Urothelium cell line (cell line): ENCODE measurements around the gene FAM83G.

Experiments
- DNase-seq: peaks from one replicate; pipeline ENCODE4 v3.0.0; 2011; ENCODE audit warnings: low spot score, mixed read lengths
- FAIRE-seq: peaks from 2 replicates; lab custom pipeline; 2011; peaks lifted over from hg19 to GRCh38; lab: Jason Lieb, UNC

FAM83G gene

DNA sequence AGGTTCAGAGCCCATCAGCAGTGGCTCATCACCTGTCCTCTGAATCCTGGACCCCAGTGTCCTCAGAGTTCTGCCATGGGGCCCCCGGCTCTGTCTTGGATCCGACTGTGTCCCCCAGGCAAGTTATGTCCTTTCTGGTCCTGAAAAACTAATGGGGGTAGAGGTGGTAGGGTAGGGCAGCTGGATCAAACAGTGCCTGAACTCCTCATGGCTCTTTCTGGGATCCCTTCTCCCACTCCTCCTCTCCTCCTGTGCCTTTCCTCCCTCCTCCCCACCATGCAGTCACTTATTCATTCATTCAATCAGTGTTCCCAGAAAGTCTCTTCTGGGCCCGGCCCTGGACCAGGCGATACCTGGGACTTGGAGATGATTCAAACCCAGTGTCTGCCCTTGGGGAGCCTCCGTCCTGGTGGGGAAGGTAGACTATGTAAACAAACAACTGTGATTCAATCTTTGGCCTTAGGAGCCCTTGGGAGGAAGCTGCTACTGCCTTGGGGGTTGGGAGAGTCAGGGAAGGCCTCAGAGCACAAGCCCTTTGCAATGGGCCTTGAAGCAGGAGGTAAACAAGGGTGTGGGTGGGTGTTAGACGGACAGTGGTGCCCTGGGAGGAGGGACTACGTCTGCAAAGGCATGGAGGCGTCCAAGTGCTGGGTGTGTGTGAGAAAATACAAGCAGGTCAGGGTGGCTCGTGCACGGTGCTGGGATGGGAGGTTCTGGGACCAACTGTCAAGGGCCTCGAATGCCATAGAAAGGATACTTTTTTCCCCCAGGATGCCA lies 6.4 kb upstream of the FAM83G start:
- FAIRE-seq (no peak), DNase-seq (no peak)

DNA sequence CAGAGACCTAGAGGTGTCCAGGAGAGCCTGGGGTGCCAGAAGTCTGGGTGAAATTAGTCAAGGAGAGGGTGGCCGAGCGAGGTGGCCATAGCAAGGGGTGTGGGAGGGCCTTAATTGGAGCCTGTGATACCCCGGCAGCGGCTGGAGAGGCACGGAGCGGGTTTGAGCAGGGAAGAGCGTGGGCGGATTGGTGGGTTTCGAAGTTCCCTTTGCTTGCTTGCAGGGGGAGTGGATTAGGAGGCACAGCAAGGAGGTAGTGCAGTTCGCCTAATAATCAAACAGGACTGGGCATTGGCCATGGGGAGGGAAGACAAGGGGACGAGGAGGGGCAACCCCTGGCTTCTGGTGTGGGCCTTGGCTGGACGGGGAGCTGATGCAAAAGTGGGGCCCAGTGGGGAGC lies 5.4 kb upstream of the FAM83G start:
- peak; percentile 20 for FAIRE-seq
- no peak for DNase-seq

DNA sequence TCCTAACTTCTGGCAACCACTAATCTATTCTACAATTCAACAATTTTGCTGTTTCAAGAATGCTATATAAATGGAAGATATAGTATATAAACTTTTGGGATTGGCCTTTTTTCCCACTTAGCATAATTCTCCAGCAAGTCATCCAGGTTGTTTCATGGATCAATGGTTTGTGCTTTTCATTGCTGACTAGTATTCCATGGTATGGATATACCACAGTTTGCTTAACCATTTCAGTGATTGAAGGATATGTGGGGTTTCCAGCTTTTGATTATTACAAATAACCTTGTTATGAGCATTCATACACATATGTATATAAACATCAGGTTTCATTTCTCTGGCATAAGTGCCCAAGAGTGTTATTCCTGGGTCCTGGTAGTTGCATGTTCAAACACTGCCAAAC lies 2.1 kb upstream of the FAM83G start:
- no peak for DNase-seq
- FAIRE-seq: no peak

DNA sequence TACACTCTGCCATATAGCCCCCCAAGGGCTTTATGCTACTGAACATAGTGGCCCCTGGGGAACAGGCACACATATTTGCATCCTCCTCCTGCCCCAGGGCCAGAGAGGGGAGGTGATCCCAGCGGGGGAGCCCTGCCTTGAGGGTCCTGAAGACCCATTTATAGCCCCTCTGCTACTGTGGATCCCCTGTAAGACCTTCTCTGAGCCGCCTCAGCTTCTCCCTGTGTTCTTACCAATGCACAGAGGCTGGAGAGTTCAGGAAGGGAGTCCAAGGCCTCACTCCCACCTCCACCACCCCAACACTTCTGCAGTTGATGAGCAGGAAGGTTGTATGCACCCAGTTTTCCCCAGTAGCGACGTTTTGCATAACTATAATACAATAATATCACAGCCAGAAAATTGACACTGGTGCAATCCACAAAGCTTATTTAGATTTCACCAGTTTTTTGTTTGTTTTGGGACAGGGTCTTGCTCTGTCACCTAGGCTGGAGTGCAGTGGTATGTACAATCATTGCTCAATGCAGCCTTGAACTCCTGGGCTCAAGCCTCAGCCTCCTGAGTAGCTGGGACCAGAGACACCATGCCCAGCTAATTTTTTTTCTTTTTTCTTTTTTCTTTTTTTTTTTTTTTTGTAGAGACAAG lies 1.3 kb upstream of the FAM83G start:
- no peak for FAIRE-seq
- DNase-seq: no peak

DNA sequence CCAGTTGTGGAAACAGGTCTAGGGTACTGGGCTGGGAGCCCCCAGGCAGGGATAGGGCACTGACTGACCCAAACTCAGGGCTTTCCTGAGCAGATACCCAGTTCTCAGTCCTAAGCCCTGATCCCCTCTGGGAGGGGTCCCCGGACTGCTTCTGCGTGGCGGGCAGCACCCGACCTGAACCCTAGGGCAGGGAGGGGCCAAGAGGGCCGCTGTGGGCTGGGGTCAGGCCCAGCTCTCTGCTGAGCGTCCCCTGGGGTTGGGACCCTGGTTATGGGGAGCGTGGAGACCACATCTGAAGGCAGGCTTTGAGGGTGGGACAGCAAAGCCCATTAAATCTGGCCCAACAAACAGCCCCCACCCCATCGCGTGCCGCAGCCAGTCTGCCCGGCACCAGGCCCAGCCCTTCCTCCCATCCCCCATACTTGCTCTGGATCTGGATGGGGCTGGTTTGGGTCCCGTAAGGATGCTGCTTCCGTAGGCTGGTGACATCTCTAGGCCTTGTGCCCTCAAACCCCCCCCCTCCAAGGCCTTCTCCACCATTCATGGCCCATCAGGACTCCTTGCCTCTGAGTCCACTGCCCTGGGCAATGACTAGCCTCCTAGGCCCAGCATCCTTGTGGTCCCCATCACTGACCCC lies 691 bp upstream of the FAM83G start:
- DNase-seq (no peak), FAIRE-seq (no peak)

DNA sequence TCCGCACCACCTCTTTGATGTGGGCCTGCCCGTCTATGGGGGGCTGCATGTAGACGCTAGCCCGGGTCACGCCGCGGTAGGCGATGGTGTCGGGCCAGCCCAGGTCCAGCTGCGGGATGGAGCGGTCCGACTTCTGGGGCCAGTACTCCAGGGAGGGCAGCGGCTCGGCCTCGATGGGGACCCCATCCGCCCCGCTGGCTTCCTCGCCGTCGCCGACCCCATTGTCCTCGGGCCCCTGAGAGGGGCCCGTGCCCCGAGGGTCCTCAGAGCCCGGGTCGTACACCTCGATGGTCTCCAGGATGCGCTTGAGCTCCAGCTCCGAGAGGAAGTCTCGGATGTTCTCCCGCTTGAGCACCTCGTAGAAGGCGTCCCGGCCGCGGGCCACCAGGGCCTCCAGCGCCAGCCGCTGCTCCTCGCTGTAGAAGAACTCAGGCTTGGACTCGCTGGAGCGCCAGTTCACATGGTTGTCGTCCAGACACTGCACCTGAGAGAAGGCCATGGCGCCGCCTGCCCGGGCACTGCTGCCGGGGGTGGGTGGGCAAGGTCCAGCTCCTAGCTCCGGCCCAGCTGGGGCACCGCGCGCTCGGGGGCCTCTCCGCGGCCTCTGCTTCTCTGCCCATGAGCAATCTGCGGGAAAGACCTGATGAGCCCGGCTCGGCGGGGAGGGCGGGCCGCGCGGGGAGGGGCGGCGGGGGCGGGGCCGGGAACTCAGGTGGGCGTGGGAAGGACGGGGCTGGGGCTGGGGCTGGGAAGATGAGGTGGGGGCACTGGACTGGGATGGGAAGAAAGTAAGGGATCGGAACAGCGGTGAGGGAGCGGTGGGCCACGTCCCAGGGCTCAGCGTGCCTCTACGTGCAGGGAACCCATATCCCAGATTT lies 782 bp downstream of the FAM83G start:
- FAIRE-seq (no peak), DNase-seq (peak; percentile 82)

DNA sequence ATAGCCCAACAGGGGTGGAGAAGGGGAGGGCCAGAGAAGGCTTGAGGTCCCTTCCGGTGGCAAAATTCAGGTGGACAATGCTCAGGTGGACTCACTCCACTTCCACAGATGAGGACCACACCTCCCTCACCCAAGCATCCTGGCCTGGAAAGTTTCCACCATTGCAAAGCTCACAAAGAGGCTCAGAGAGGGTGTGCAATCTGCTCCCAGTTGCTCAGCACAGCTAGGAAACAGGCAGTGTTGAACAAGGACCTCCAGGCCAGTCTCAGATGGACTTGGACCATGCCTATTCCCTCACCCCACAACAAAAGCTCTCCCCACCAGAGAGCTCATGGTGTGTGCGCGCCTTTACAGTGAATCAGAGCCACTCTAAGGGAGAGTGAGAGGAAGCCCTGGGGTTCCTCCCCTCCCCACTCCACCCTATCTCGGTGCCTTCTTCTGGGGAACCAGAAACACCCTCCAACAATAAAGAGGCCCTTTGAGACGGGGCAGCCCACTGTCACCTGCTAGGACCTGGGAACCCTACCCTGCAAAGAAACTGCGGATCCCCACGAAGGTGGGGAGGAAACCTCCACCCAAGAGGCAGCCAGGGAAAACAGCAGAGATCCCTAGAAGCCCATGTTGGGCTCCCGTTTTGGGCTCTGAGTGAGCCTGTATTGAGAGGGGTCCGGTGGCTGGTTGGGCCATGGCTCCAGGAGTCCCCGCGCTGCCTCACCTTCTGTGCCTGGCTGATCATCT lies 1.6 kb downstream of the FAM83G start:
- DNase-seq (no peak), FAIRE-seq (no peak)

DNA sequence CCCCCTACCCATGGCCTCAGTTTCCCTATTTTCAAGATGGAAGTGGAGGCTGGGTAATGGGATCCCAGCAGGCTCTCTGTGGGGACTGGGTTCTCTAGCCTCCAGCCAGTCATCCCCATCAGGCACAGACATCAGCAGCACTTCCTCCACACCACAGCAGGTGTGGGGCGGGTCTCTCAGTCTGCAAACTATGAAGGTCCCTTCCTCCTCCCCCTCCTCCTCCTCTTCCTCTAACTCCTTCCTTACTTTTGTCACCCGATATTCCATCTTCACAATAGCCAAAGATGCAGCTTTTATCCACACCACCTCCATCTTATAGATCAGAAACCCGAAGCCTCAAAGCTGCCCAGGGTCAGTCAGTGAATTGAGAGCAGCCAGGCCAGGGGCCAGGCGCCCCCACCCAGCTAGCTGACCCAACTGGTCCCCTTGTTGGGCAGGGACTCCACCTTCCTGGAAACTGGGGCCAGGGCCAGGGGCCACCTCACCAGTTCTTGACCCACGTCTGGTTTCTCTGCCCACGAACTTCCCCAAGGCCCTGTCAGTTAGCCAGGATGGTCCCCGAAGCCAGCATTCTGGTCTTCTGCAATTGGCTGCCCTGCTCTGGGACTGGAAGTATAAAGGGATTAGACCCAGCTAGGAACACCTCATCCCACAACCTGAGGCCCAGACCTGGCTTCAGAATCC lies 2.5 kb downstream of the FAM83G start:
- FAIRE-seq (no peak), DNase-seq (no peak)

DNA sequence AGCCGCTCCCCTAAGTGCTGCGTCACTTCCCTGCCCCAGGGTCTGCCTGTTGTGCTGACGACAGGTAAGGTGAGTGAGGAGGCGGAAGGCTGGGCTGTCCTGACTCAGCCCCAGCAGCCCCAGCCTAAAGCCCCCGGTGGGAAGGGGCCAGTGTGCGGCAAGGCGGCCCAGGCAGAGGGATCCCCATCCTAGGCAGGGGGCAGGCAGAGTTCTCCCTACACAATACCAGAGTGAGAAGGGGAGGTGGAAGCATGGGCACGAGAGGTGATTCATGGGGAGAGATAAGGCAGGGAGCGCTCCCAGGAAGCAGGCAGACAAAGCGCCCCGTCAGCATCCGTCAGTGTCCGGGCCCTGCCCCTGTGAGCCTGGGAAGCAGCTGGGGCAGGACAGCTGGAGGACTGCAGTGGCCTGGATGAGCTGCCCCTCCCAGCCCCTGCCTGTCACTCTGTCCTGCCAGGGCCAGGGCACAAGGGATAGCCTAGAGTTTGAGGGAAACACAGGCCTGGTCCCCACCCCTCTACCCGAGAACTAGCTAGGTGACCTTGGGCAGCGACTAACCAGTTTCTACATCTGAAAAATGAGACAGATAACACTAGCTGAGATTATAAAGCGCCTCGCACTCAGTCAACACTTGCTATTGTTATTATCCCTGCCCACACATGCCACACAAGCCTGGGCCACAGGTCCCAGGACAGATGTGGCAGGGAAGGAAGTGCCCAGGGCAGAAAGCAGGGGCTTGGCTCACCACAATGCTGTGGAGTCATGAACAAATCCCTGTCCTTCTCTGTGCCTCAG lies 3.8 kb downstream of the FAM83G start:
- DNase-seq: no peak
- peak; percentile 20 for FAIRE-seq

DNA sequence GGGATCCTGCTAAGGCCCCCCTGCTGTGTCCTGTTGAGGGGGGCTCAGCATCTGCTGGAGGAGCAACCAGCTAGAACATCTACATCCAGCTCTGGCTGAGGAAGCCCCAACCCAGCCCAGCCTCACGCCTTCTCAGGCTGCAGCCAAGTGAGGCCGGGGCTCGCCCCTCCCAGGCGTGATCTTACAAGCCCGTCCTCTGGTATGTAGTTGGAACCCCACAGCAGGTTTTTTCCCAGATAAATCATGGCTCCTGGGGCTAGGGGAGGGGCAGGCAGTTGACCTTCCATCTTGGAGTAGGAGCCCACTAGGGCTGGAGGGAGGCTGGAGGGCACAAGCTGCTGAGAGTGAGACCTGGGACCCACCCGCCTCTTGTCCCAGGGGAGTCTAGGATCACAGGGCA lies 4.7 kb downstream of the FAM83G start:
- FAIRE-seq (no peak), DNase-seq (no peak)

DNA sequence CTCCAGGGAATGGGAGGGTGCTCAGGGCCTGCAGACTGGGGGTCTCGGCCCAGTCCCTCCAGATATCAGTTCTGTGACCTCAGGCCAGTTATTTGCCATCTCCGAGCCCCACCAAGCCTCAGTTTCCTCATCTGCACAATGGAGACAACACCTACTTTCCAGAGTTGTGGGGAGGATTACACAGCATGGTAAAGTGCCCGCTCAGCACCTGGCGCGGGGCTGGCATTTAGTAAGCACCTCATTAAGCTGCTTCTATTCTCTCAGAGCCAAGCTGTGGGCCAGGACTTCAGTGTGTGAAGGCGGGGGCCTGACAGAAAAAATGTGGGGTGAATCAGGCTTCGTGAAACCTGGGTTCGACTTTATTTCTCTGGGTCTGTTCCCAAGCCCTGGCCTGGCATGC lies 5.2 kb downstream of the FAM83G start:
- FAIRE-seq: no peak

DNA sequence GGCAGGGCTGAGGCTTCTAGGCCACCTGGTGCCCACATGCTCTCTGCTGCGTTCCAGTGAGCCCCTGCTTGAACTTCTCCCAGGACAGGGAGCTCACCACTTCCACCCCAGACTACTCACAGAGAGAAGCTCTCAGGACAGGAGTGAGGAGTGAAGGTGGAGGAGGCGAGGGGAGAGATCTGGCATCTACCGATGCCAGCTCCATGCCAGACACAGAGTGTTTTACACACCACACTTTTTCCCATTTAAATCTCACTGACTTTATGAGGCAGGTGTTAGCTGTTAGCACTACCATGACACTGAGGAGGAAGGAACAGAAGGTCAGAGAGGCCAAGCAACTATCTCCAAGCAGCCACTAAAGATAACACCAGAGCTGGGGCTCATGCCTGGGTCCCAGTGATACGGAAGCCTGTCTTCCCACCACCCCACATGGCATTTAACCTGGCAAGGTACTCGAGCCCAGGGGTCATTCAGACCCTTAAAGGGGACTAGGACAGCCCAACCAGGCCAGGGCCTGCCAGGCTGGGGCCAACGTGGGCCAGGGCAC lies 6.8 kb downstream of the FAM83G start:
- FAIRE-seq (no peak), DNase-seq (no peak)

More for the DNA sequence above, 5.2 kb downstream of the FAM83G start:
- no peak for DNase-seq

DNA sequence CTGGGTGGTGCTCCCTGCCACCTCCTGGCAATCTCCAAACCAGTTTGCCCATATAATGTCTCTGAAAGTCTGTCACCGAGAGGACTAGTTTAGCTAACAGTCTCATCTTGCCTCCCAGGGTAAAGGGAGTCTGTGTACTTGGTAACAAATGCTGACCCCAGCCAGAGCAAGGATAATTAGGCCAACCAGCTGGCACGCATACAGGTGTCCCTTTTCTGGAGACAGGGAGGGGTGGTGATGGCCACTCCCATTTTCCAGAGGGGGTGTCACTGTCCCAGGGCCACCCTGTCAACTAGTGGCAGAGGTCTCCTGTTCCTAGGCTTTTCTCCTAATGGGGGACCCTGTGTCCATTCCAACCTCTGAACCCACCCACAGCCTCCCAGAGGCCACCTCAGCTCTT lies 8.1 kb downstream of the FAM83G start:
- FAIRE-seq: no peak

DNA sequence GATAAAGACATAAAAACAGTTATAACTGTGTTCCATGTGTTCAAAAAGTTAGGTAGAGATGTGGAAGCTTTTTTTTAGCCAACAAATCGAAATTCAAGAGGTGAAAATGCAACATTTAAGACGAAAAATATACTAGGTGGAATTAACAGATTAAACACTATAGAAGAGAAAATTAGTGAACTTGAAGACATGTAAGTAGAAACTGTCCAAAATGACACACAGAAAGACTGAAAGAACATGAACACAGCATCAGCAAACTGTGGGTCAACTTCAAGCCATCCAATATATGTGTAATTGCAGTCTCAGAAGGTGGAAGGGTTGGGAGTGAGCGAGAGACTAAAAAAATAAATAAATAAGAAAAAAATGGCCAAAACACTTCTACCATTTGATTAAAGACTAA lies 9.3 kb downstream of the FAM83G start:
- DNase-seq: no peak
- no peak for FAIRE-seq

More for the DNA sequence above, 8.1 kb downstream of the FAM83G start:
- DNase-seq: no peak

DNA sequence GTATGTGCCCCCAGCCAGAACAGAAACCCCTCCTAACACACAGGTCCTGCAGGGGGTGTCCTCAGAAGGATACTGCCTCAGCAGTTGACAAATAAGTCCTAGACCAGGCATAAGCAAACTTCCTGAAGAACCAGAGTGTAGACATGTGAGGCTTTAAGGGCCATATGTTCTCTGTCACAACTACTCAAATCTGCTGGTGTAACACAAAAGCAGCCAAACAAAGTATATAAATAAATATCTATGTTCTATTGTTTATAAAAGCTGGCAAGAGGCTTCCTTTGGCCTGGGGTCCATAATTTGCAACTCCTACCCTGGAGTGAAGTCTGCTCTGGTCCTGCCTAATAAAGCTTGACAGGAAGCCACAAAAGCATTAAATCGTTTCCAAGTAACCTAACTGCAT lies 9.9 kb downstream of the FAM83G start:
- FAIRE-seq: no peak
- no peak for DNase-seq

DNA sequence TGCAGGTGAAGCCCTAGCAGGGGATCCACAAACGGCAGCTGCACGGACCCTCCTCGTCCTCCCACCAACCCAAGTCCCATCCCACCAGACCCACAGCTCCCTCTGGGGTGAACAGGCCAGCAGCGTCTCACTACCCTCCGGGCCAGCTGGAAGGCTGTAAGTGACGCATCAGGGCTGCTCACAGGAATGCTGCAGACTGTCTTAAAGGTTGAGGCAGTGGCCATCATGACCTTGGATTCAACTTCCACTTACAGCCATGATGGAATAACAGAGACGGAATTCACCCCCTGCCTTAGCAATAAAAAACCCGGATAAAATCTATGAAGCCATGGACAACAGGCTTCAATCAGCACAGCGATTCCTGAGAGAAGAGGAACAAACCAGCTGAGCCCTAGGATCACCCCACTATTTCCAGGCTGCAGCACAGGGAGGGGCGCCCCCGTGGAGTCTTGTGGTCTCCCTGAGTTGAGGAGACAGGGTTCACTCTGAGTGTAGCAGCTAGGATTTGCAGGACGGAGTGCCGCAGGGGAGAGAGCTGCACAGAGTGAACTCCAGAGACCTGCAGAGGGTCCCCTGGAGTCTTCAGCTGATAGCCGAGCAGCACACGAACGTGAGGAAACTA lies 10.5 kb downstream of the FAM83G start:
- DNase-seq (no peak), FAIRE-seq (no peak)

DNA sequence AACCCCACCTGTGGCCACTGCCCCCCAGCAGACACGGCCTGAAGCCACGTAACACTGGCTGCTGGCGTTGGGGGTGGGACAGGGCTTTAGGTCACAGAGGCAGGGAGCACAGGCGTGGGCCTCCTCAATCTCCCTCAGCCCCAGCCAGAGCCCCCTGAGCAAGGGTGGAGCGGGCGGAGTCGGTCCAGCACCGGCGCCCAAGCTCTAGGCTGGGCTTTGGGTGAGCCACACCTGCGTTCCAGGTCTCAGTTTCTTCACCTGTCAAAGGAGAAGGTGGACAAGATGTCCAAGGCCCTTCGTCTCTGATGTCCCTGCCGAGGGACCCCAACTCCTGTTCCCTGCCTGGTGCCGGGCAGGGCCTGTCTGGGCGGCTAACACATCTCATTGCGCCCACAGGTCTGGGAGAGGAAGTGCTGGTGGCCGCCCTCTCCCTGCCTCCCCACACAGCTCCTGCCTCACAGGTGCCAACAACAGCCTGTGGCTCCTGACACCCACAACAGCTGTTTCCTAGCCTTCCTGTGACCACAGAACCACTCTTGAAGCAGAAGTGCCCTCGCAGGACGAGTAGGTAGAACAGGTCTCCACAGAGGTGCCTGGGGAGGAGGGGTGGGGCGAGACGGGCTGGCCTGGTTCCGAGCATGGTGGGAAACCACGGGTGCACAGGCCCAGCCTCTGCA lies 12.0 kb downstream of the FAM83G start:
- no peak for FAIRE-seq

More for the DNA sequence above, 12.0 kb downstream of the FAM83G start:
- DNase-seq: no peak
